ENCODE data around the gene POLR3E. TPM values are rescaled to one million over a fixed set of nuclear protein-coding genes. Genes with fewer than 3 reads are reported as not detected.

Gene POLR3E
- total RNA-seq, 1 experiment from 2014 or later, result 65.0 TPM

- no peaks in the 10 kb centered on the region for H3K9me3 ChIP-seq (ENCODE audit: control insufficient read depth in 1 of 2, insufficient read depth in 1 of 2, low read depth in 1 of 2, low read length in 2 of 2)
- H3K36me3 ChIP-seq (ENCODE audit: control insufficient read depth in 1 of 2, insufficient read depth in 2 of 2, low read length in 2 of 2), result peaks cover 27 to 46% of the 10 kb centered on the region in 2 experiments
- no peak overlapping the region for H3K4me3 ChIP-seq (replicated peaks in 1 of 2; ENCODE audit: low read depth in 1 of 2, low read length in 2 of 2)
- intact Hi-C loops (cut with micrococcal nuclease), result no loop called here
- ChIA-PET POLR2A (no interaction called here), CTCF (interaction anchor here (2.3 kb wide), 1 partner anchor 9 kb away, joined by 7 read pairs; no protein-coding TSS in a partner anchor), RAD21 (ENCODE audit: low non-redundant PET in 1 of 2, low total read pairs in 2 of 2, uncharacterized antibody in 2 of 2, unreplicated experiment in 2 of 2) (no interaction called here)
- H3K27me3 ChIP-seq (ENCODE audit: insufficient read depth, low read length), result no peaks in the 10 kb centered on the region
- no peak overlapping the region for H3K9ac ChIP-seq (ENCODE audit: low read length)
- DNase-seq (ENCODE audit: low read depth, low spot score) (no peak), ATAC-seq (no peak)
- no peaks in the 10 kb centered on the region for H4K20me1 ChIP-seq (ENCODE audit: insufficient read depth)
- H3K79me2 ChIP-seq (ENCODE audit: insufficient read depth, low read length), result peaks cover 15% of the 10 kb centered on the region
- H3K9me2 ChIP-seq (ENCODE audit: insufficient read depth), result no peaks in the 10 kb centered on the region
- H2AFZ ChIP-seq (ENCODE audit: low read depth, low read length, poor library complexity, severe bottlenecking), result no peak overlapping the region
- H3K4me2 ChIP-seq (ENCODE audit: low read length), result no peak overlapping the region
- no peak for TF ChIP-seq FOSL1 (IDR thresholded peaks at IDR 0.05; ENCODE audit: low read depth)
- no peak for TF ChIP-seq POLR2AphosphoS5 (IDR thresholded peaks at IDR 0.05; ENCODE audit: low read depth, low read length)
- TF ChIP-seq CEBPB (IDR thresholded peaks at IDR 0.05; ENCODE audit: low read depth), result no peak
- no peak for TF ChIP-seq RAD21 (IDR thresholded peaks at IDR 0.05; ENCODE audit: low read depth)
- no peak for TF ChIP-seq POLR2A (IDR thresholded peaks at IDR 0.05; ENCODE audit: borderline replicate concordance, extremely low read depth, insufficient read depth, insufficient read length)
- H3K4me1 ChIP-seq (ENCODE audit: control insufficient read depth in 1 of 2, insufficient read depth in 2 of 2, low read length in 2 of 2), result no peaks in the 10 kb centered on the region
- BruUV-seq (replicated peaks), result no TSS peak
- H3K27ac ChIP-seq (ENCODE audit: low read depth, low read length), result no peak overlapping the region
Observed at GRCh38 chr16:22308824-22309520, 11.8 kb downstream of the POLR3E start.

GRCh38 chr16:22311520-22311919, 14.3 kb downstream of the POLR3E start:
- ATAC-seq (no peak), DNase-seq (ENCODE audit: low read depth, low spot score) (no peak)
- intact Hi-C loops (cut with micrococcal nuclease), result no loop called here
- Histone ChIP-seq H3K9me3 (ENCODE audit: control insufficient read depth in 1 of 2, insufficient read depth in 1 of 2, low read depth in 1 of 2, low read length in 2 of 2) (no peaks in the 10 kb centered on the region), H3K27ac (ENCODE audit: low read depth, low read length) (no peak overlapping the region), H3K36me3 (ENCODE audit: control insufficient read depth in 1 of 2, insufficient read depth in 2 of 2, low read length in 2 of 2) (peaks cover 24 to 57% of the 10 kb centered on the region in 2 experiments), H3K4me1 (ENCODE audit: control insufficient read depth in 1 of 2, insufficient read depth in 2 of 2, low read length in 2 of 2) (no peaks in the 10 kb centered on the region), H3K4me2 (ENCODE audit: low read length) (no peak overlapping the region), H3K4me3 (replicated peaks in 1 of 2; ENCODE audit: low read depth in 1 of 2, low read length in 2 of 2) (no peak overlapping the region), H3K79me2 (ENCODE audit: insufficient read depth, low read length) (no peaks in the 10 kb centered on the region), H3K27me3 (ENCODE audit: insufficient read depth, low read length) (no peaks in the 10 kb centered on the region), H3K9ac (ENCODE audit: low read length) (no peak overlapping the region), H4K20me1 (ENCODE audit: insufficient read depth) (no peaks in the 10 kb centered on the region), H3K9me2 (ENCODE audit: insufficient read depth) (no peaks in the 10 kb centered on the region), H2AFZ (ENCODE audit: low read depth, low read length, poor library complexity, severe bottlenecking) (no peak overlapping the region)
- CTCF ChIA-PET, result interaction anchor here (2.3 kb wide), 1 partner anchor 11 kb away, joined by 7 read pairs; no protein-coding TSS in a partner anchor
- no TSS peak for BruUV-seq (replicated peaks)
- POLR2A ChIA-PET, result no interaction called here
- RAD21 ChIA-PET (ENCODE audit: low non-redundant PET in 1 of 2, low total read pairs in 2 of 2, uncharacterized antibody in 2 of 2, unreplicated experiment in 2 of 2), result no interaction called here
- TF ChIP-seq SRF (IDR thresholded peaks at IDR 0.05; ENCODE audit: low read depth) (no peak), POLR2A (IDR thresholded peaks at IDR 0.05; ENCODE audit: borderline replicate concordance, extremely low read depth, insufficient read depth, insufficient read length) (no peak), ELF1 (IDR thresholded peaks at IDR 0.05; ENCODE audit: borderline replicate concordance, low read depth) (no peak), JUND (IDR thresholded peaks at IDR 0.05) (no peak), CEBPB (IDR thresholded peaks at IDR 0.05; ENCODE audit: low read depth) (no peak), FOSL1 (IDR thresholded peaks at IDR 0.05; ENCODE audit: low read depth) (no peak), SIN3A (IDR thresholded peaks at IDR 0.05; ENCODE audit: low read depth) (no peak), ZFX (IDR thresholded peaks at IDR 0.05) (no peak), ZNF274 (IDR thresholded peaks at IDR 0.05; ENCODE audit: low read depth, low read length) (no peak), EGR1 (IDR thresholded peaks at IDR 0.05; ENCODE audit: low read depth) (no peak), EZH2 (IDR thresholded peaks at IDR 0.05) (no peak), ZBTB33 (IDR thresholded peaks at IDR 0.05; ENCODE audit: extremely low read depth, insufficient replicate concordance, low read length) (no peak), YY1 (IDR thresholded peaks at IDR 0.05; ENCODE audit: extremely low read depth, insufficient replicate concordance, low read depth, low read length) (no peak)
